Astrocyte of the spinal cord (primary cell): Measurements from ENCODE around the gene TAOK2.
"Not testable (repeated sequence)": the region's sequence is repeated elsewhere in the genome, so short reads cannot be mapped to it uniquely, and the experiment has no call there.

Source experiments
- DNase-seq: peaks from one replicate; pipeline ENCODE4 v3.0.0; 2011; ENCODE audit warnings: low read depth, low spot score
- H3K4me3 ChIP-seq: 2 replicates; pipeline ENCODE4 v1.5.1; 2011; ENCODE audit warnings: low read depth, mild to moderate bottlenecking, low read length, moderate library complexity
- in situ Hi-C: cut with HindIII; loops from 2 replicates; pipeline ENCODE4 v1.10.0; 2017; ENCODE audit warnings: low sequenced_read_pairs
- TF ChIP-seq, protein P1 (sequence below): IDR thresholded peaks from 2 replicates; pipeline ENCODE4 v1.5.1; 2012; ENCODE audit warnings: low read depth, mild to moderate bottlenecking, low read length, inconsistent platforms

The TAOK2 gene

DNA sequence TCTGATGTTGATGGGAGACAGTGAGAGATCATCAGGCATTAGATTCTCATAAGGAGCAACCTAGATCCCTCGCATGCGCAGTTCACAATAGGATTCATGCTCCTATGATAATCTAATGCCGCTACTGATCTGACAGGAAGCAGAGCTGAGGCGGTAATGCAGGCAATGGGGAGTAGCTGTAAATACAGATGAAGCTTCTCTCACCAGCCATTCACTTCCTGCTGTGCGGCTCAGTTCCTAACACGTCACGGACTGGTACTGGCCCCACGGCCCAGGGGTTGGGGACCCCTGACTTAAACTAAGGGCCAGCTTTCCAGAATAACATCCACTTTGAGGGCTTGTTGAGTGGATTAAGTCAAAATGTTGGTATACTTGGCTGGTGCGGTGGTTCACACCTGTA, 14.4 kb upstream of the TAOK2 start:
- H3K4me3 ChIP-seq, result no peak overlapping the region
- TF ChIP-seq, protein P1, sequence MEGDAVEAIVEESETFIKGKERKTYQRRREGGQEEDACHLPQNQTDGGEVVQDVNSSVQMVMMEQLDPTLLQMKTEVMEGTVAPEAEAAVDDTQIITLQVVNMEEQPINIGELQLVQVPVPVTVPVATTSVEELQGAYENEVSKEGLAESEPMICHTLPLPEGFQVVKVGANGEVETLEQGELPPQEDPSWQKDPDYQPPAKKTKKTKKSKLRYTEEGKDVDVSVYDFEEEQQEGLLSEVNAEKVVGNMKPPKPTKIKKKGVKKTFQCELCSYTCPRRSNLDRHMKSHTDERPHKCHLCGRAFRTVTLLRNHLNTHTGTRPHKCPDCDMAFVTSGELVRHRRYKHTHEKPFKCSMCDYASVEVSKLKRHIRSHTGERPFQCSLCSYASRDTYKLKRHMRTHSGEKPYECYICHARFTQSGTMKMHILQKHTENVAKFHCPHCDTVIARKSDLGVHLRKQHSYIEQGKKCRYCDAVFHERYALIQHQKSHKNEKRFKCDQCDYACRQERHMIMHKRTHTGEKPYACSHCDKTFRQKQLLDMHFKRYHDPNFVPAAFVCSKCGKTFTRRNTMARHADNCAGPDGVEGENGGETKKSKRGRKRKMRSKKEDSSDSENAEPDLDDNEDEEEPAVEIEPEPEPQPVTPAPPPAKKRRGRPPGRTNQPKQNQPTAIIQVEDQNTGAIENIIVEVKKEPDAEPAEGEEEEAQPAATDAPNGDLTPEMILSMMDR, result no peak
- in situ Hi-C loops, result no loop called here

DNA sequence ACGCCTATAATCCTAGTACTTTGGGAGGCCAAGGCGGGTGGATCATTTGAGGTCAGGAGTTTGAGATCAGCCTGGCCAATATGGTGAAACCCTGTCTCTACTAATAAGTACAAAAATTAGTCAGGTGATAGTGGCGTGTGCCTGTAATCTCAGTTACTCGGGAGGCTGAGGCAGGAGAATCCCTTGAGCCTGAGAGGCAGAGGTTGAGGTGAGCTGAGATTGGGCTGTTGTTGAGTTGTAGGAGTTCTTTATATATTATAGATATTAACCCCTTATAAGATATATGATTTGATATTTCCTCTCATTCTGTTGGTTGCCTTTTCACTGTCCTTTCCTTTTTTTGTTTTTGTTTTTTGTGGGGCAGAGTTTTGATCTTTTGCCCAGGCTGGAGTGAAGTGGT, 13.8 kb upstream of the TAOK2 start:
- in situ Hi-C loops, H3K4me3 ChIP-seq, DNase-seq: not testable (repeated sequence)

More for the DNA sequence above, 14.4 kb upstream of the TAOK2 start:
- DNase-seq, result no peak

DNA sequence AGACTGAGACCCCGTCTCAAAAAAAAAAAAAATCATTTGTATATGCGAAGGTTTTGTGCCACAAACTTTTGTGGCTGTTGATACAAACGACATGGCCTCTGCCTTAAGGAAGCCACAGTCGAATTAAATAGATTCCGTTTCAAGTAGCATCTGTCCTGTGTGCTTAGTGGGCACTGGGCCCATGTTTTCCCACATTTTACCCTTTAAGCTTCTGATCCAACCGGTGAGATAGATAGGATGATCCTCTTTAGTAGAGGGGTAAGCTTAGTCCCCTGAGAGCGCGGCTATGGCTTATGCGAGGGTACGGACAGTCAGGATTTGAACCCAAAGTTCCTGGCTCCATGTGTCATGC, 12.6 kb upstream of the TAOK2 start:
- no peak for DNase-seq
- peak overlapping the region; percentile 64 for H3K4me3 ChIP-seq
- in situ Hi-C loops, result no loop called here
- TF ChIP-seq, protein P1, result no peak

DNA sequence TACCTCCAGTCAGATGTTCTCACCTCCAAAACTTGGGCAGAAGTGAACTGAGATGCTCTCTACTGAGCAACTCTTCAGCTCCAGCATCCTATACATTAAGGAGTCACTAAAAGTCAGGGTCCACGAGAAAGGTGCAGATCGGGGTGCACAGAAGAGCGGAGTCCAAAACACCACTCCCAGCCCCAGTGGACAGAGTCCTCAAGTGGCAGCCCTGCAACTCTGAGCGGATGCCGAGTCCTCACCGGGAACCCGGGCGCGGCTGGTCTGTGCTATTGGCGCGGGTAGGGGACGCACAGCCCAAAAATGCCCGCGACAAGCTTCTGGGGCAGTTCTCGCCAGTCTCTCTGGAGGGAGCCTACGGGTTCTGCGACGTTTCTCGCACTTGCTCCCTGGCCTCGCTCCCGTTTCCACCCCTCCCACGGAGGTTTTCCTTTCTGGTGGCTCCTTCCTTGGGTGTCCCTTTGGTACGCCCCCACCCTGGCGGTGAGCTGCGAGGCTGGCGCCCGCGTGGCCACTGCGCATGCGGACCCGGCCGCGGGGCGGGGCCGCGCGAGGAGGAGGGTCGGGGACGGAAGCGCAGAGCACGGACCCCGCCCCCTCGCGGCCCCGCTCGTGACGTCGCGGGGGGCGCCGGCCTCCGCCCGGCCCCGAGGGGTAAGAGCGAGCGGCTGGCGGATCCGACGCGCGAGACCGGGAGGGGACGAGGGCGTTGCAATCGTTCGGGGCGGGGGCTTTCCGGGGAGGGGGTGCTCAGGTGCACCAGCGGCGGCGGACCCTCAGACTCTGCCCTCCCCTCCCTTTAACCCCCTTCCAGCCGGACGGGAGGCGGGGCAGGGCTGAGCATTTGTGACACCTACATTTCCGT, 12.0 kb upstream of the TAOK2 start, which contains the start of gene TMEM219:
TMEM219 (plus strand) TSS at position 601 of the 865 bp plus-strand sequence. CDS start 1,065 bp downstream, outside the sequence.
- H3K4me3 ChIP-seq, result peak within 1 kb of the TSS; percentile 77
- peak; percentile 88 for DNase-seq
- TF ChIP-seq, protein P1, result peak; percentile 45
- in situ Hi-C loops, result no loop called here

DNA sequence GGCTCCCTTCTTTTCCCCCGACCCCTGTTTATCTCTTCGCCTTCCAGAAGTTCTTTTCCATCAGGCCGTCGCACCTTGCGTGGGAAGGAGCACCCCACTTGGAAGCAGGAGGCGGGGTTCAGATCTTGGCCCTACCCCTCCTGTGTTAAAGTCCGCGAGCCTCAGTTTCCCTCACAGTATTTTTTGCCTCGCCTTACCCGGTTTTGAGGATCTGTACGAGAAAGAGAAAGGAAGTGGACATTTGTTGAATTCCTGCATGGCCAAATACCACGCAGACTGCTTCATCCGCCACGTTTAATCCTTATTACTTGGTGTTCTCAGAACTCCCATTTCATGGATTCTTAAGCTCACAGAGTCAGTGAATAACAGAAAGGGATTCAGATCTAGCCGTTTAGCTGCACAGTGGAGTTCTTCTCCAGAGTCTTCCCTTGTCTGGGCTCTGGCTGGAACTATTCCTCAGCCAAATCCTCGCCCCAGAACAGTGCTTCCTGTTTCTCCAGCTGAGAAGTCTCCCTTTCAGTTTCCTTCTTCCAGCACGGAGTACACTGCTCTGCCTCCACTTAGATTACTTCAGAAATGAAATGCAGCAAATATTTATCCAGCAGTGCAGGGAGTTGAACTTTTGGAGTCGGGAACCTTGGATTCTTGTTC, 11.2 kb upstream of the TAOK2 start:
- TF ChIP-seq, protein P1, result no peak
- H3K4me3 ChIP-seq, result peak overlapping the region; percentile 77
- DNase-seq, result peak; percentile 36
- in situ Hi-C loops, result no loop called here

DNA sequence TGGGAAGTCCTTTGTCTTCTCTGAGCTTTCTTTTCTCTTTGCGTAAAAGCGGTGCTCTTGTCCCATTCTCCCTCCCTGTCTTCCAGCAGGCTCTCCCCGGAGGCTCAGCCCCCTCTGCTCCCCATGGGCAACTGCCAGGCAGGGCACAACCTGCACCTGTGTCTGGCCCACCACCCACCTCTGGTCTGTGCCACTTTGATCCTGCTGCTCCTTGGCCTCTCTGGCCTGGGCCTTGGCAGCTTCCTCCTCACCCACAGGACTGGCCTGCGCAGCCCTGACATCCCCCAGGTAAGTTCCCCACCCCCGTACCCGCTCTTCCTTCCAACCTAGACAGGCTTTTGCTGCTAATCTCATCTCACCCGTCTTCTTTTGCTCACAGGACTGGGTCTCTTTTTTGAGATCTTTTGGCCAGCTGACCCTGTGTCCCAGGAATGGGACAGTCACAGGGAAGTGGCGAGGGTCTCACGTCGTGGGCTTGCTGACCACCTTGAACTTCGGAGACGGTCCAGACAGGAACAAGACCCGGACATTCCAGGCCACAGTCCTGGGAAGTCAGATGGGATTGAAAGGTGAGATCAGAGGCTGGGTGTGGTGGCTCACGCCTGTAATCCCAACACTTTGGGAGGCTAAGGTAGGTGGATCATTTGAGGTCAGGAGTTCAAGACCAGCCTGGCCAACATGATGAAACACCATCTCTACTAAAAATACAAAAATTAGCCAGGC, 10.5 kb upstream of the TAOK2 start:
- TF ChIP-seq, protein P1, result no peak
- peak overlapping the region; percentile 77 for H3K4me3 ChIP-seq
- no peak for DNase-seq
- in situ Hi-C loops, result no loop called here
